Activated CD4-positive, alpha-beta T cell treated with anti-CD3 and anti-CD28 coated beads, Interleukin-2, amount 50 U/mL, for 4 hours (primary cell): ENCODE data around the gene GDPGP1.
"Not testable (repeated sequence)": the region's sequence is repeated elsewhere in the genome, so short reads cannot be mapped to it uniquely, and the experiment has no call there.

ENCODE experiments used
- DNase-seq, 2 experiments: peaks; one replicate each; pipeline ENCODE4 v3.0.0-alpha.2; 2020

The GDPGP1 gene

GRCh38 chr15:90234096-90234988 lies at the start of gene GDPGP1:
Gene GDPGP1 (plus strand): TSS chr15:90234209. CDS start chr15:90240909, 6,700 bp downstream.
- no peak for DNase-seq

GRCh38 chr15:90184786-90185704 lies 49.0 kb upstream of the GDPGP1 start:
- peak; percentile 26 to 47 for DNase-seq

- DNase-seq = no peak
Observed at GRCh38 chr15:90187257-90187868, 46.6 kb upstream of the GDPGP1 start.

- not testable (repeated sequence) for DNase-seq
Observed at GRCh38 chr15:90188065-90188464, 45.9 kb upstream of the GDPGP1 start.

- no peak for DNase-seq
Observed at GRCh38 chr15:90188914-90189748, 44.9 kb upstream of the GDPGP1 start.

GRCh38 chr15:90189781-90190467 lies 44.1 kb upstream of the GDPGP1 start:
- no peak for DNase-seq

- DNase-seq = no peak
Observed at GRCh38 chr15:90190606-90191343, 43.2 kb upstream of the GDPGP1 start.

GRCh38 chr15:90191344-90191687 lies 42.7 kb upstream of the GDPGP1 start:
- DNase-seq = no peak

GRCh38 chr15:90191794-90192509 lies 42.1 kb upstream of the GDPGP1 start:
- DNase-seq = no peak

GRCh38 chr15:90192961-90193786 lies 40.8 kb upstream of the GDPGP1 start:
- DNase-seq = no peak

GRCh38 chr15:90194655-90195054 lies 39.4 kb upstream of the GDPGP1 start:
- DNase-seq = no peak

- no peak for DNase-seq
Observed at GRCh38 chr15:90200534-90201129, 33.4 kb upstream of the GDPGP1 start.

- peak; percentile 50 to 52 for DNase-seq
Observed at GRCh38 chr15:90201130-90201943, 32.7 kb upstream of the GDPGP1 start, which contains the start of gene SEMA4B. Gene SEMA4B (plus strand): TSS chr15:90201330. CDS start chr15:90201579, 249 bp downstream.

- DNase-seq = no peak
Observed at GRCh38 chr15:90201944-90202375, 32.0 kb upstream of the GDPGP1 start.

GRCh38 chr15:90202929-90203328 lies 31.1 kb upstream of the GDPGP1 start:
- no peak for DNase-seq

- no peak for DNase-seq
Observed at GRCh38 chr15:90203473-90203872, 30.5 kb upstream of the GDPGP1 start.

GRCh38 chr15:90203922-90204321 lies 30.1 kb upstream of the GDPGP1 start:
- DNase-seq = no peak
